Tibial nerve (tissue), 4 donors: ENCODE results near the gene MED7.

Experiments used
- CTCF ChIP-seq, 5 experiments: fragments of 200-600 bp in 3 of 5; fragments of 450-650 bp in 2 of 5; sonication (generic) in 3 of 5; IDR thresholded peaks; one replicate each; pipeline ENCODE4 v1.5.1; 2016 to 2019; ENCODE audit warnings: antibody characterized with exemption in 5 of 5, mild to moderate bottlenecking in 3 of 5, moderate library complexity in 2 of 5
- EP300 ChIP-seq, 2 donors: sonication (generic); formaldehyde crosslinking; IDR thresholded peaks; one replicate each; pipeline ENCODE4 v1.6.1; 2017; ENCODE audit warnings: antibody characterized with exemption in 2 of 2, mild to moderate bottlenecking in 1 of 2

GRCh38 chr5:157088342-157088990 is 54.2 kb downstream of the MED7 start:
- TF ChIP-seq CTCF (IDR thresholded peaks at IDR 0.05) (no peak), EP300 (IDR thresholded peaks at IDR 0.05) (no peak)
